GM12873 (cell line): ENCODE data around the gene C3orf80.

Source experiments
- CTCF ChIP-seq: IDR thresholded peaks from 2 replicates; pipeline ENCODE4 v1.5.1; 2012; ENCODE audit warnings: low read depth, mild to moderate bottlenecking, moderate library complexity, low read length, control low read depth; ENCODE audit not compliant: insufficient read depth; ENCODE audit errors: missing control alignments

Gene C3orf80

GRCh38 chr3:160221019-160221418 lies 4.2 kb upstream of the C3orf80 start:
- TF ChIP-seq CTCF, result no peak

GRCh38 chr3:160224256-160224655 lies 966 bp upstream of the C3orf80 start:
- no peak for TF ChIP-seq CTCF

GRCh38 chr3:160224811-160225175 lies 429 bp upstream of the C3orf80 start:
- TF ChIP-seq CTCF, result no peak

GRCh38 chr3:160226026-160226907 lies 1.0 kb downstream of the C3orf80 start:
- TF ChIP-seq CTCF, result no peak

GRCh38 chr3:160227419-160227818 lies 2.2 kb downstream of the C3orf80 start:
- no peak for TF ChIP-seq CTCF

GRCh38 chr3:160232014-160232413 lies 6.8 kb downstream of the C3orf80 start:
- no peak for TF ChIP-seq CTCF

- TF ChIP-seq CTCF, result no peak
Observed at GRCh38 chr3:160245261-160245800, 20.1 kb downstream of the C3orf80 start.
